ENCODE results near the gene PRKAG2.
"Not testable (repeated sequence)": the region's sequence is repeated elsewhere in the genome, so short reads cannot be mapped to it uniquely, and the experiment has no call there.

The PRKAG2 gene

GRCh38 chr7:151914051-151914450 lies 37.1 kb upstream of the PRKAG2 start:
- Histone ChIP-seq H3K4ac (ENCODE audit: low read length) (no peak overlapping the region), H3K36me3 (replicated peaks in 1 of 2; ENCODE audit: control insufficient read depth in 2 of 2, insufficient read depth in 2 of 2, low read length in 2 of 2) (no peaks in the 10 kb centered on the region), H3K4me3 (ENCODE audit: low read length in 2 of 2) (no peak overlapping the region), H3K79me1 (ENCODE audit: low read depth, low read length) (no peaks in the 10 kb centered on the region), H3K4me2 (ENCODE audit: insufficient read depth, low read length, poor library complexity, severe bottlenecking) (no peak overlapping the region), H4K8ac (ENCODE audit: low read depth, low read length) (no peak overlapping the region), H3K27me3 (ENCODE audit: control insufficient read depth in 3 of 3, insufficient read depth in 3 of 3, low read depth in 1 of 3, low read length in 3 of 3) (no peaks in the 10 kb centered on the region), H3K14ac (ENCODE audit: low read length) (no peak overlapping the region), H3K9ac (ENCODE audit: low read depth, low read length, poor library complexity) (no peak overlapping the region), H3K27ac (replicated peaks; ENCODE audit: low read length) (no peak overlapping the region), H3K4me1 (ENCODE audit: control insufficient read depth in 2 of 2, insufficient read depth in 1 of 2, low read depth in 1 of 2, low read length in 2 of 2) (no peaks in the 10 kb centered on the region), H2BK120ac (ENCODE audit: low read depth, low read length) (no peak overlapping the region), H2BK15ac (ENCODE audit: low read length) (no peak overlapping the region), H4K91ac (ENCODE audit: low read depth, low read length, poor library complexity) (no peak overlapping the region), H2BK12ac (ENCODE audit: low read length) (no peak overlapping the region), H2AK5ac (ENCODE audit: low read depth, low read length) (no peak overlapping the region), H2AFZ (ENCODE audit: low read length) (no peak overlapping the region), H3K9me3 (replicated peaks in 1 of 2; ENCODE audit: control insufficient read depth in 2 of 2, insufficient read depth in 1 of 2, low read depth in 1 of 2, low read length in 2 of 2) (peaks cover 0 to 4% of the 10 kb centered on the region in 2 donors), H3K18ac (ENCODE audit: low read length) (no peak overlapping the region), H2BK5ac (ENCODE audit: low read length) (no peak overlapping the region), H3K23ac (ENCODE audit: low read depth, low read length, poor library complexity) (no peak overlapping the region)
- no CpG with 5 or more reads among the region's 1 CpG for WGBS, 2 donors (ENCODE audit: extremely low coverage in 2 of 2, insufficient read length in 2 of 2, insufficient replicate concordance in 1 of 2)
- no peak for DNase-seq (ENCODE audit: low spot score)

- H3K23ac ChIP-seq (ENCODE audit: low read depth, low read length, poor library complexity); H2AK5ac ChIP-seq (ENCODE audit: low read depth, low read length); DNase-seq (ENCODE audit: low spot score); H3K4me1 ChIP-seq (ENCODE audit: control insufficient read depth in 2 of 2, insufficient read depth in 1 of 2, low read depth in 1 of 2, low read length in 2 of 2); H4K91ac ChIP-seq (ENCODE audit: low read depth, low read length, poor library complexity); H4K8ac ChIP-seq (ENCODE audit: low read depth, low read length); H3K4me2 ChIP-seq (ENCODE audit: insufficient read depth, low read length, poor library complexity, severe bottlenecking); H3K4me3 ChIP-seq (ENCODE audit: low read length in 2 of 2); H2BK120ac ChIP-seq (ENCODE audit: low read depth, low read length); H2BK15ac ChIP-seq (ENCODE audit: low read length); H2BK12ac ChIP-seq (ENCODE audit: low read length); H3K79me1 ChIP-seq (ENCODE audit: low read depth, low read length); H2BK5ac ChIP-seq (ENCODE audit: low read length); H3K9me3 ChIP-seq (replicated peaks in 1 of 2; ENCODE audit: control insufficient read depth in 2 of 2, insufficient read depth in 1 of 2, low read depth in 1 of 2, low read length in 2 of 2); H3K18ac ChIP-seq (ENCODE audit: low read length); H3K4ac ChIP-seq (ENCODE audit: low read length); H2AFZ ChIP-seq (ENCODE audit: low read length); H3K27me3 ChIP-seq (ENCODE audit: control insufficient read depth in 3 of 3, insufficient read depth in 3 of 3, low read depth in 1 of 3, low read length in 3 of 3); H3K14ac ChIP-seq (ENCODE audit: low read length); H3K27ac ChIP-seq (replicated peaks; ENCODE audit: low read length); H3K36me3 ChIP-seq (replicated peaks in 1 of 2; ENCODE audit: control insufficient read depth in 2 of 2, insufficient read depth in 2 of 2, low read length in 2 of 2); H3K9ac ChIP-seq (ENCODE audit: low read depth, low read length, poor library complexity): not testable (repeated sequence)
- whole genome bisulfite sequencing, 2 donors (ENCODE audit: extremely low coverage in 2 of 2, insufficient read length in 2 of 2, insufficient replicate concordance in 1 of 2): no CpG with 5 or more reads among the region's 3 CpGs
Measured at GRCh38 chr7:151910655-151911054, 33.7 kb upstream of the PRKAG2 start.

- not testable (repeated sequence) for H3K36me3 ChIP-seq (replicated peaks in 1 of 2; ENCODE audit: control insufficient read depth in 2 of 2, insufficient read depth in 2 of 2, low read length in 2 of 2); H2BK12ac ChIP-seq (ENCODE audit: low read length); H3K27me3 ChIP-seq (ENCODE audit: control insufficient read depth in 3 of 3, insufficient read depth in 3 of 3, low read depth in 1 of 3, low read length in 3 of 3); H3K9me3 ChIP-seq (replicated peaks in 1 of 2; ENCODE audit: control insufficient read depth in 2 of 2, insufficient read depth in 1 of 2, low read depth in 1 of 2, low read length in 2 of 2); H3K4ac ChIP-seq (ENCODE audit: low read length); H4K91ac ChIP-seq (ENCODE audit: low read depth, low read length, poor library complexity); H3K18ac ChIP-seq (ENCODE audit: low read length); H4K8ac ChIP-seq (ENCODE audit: low read depth, low read length); DNase-seq (ENCODE audit: low spot score); H3K79me1 ChIP-seq (ENCODE audit: low read depth, low read length); H3K4me2 ChIP-seq (ENCODE audit: insufficient read depth, low read length, poor library complexity, severe bottlenecking); H2BK5ac ChIP-seq (ENCODE audit: low read length); H2BK120ac ChIP-seq (ENCODE audit: low read depth, low read length); H3K9ac ChIP-seq (ENCODE audit: low read depth, low read length, poor library complexity); H2AFZ ChIP-seq (ENCODE audit: low read length); H3K23ac ChIP-seq (ENCODE audit: low read depth, low read length, poor library complexity); H3K27ac ChIP-seq (replicated peaks; ENCODE audit: low read length); H2BK15ac ChIP-seq (ENCODE audit: low read length); H3K4me3 ChIP-seq (ENCODE audit: low read length in 2 of 2); H3K4me1 ChIP-seq (ENCODE audit: control insufficient read depth in 2 of 2, insufficient read depth in 1 of 2, low read depth in 1 of 2, low read length in 2 of 2); H2AK5ac ChIP-seq (ENCODE audit: low read depth, low read length); H3K14ac ChIP-seq (ENCODE audit: low read length)
- no CpG with 5 or more reads among the region's 3 CpGs for WGBS, 2 donors (ENCODE audit: extremely low coverage in 2 of 2, insufficient read length in 2 of 2, insufficient replicate concordance in 1 of 2)
Measured at GRCh38 chr7:151907115-151907514, 30.2 kb upstream of the PRKAG2 start.

GRCh38 chr7:151905766-151906165 lies 28.9 kb upstream of the PRKAG2 start:
- no peaks in the 10 kb centered on the region for H3K36me3 ChIP-seq (replicated peaks in 1 of 2; ENCODE audit: control insufficient read depth in 2 of 2, insufficient read depth in 2 of 2, low read length in 2 of 2)
- no peak overlapping the region for H3K9ac ChIP-seq (ENCODE audit: low read depth, low read length, poor library complexity)
- no peak overlapping the region for H3K23ac ChIP-seq (ENCODE audit: low read depth, low read length, poor library complexity)
- H3K4me3 ChIP-seq (ENCODE audit: low read length in 2 of 2): no peak overlapping the region
- peaks cover 5 to 6% of the 10 kb centered on the region in 2 donors for H3K4me1 ChIP-seq (ENCODE audit: control insufficient read depth in 2 of 2, insufficient read depth in 1 of 2, low read depth in 1 of 2, low read length in 2 of 2)
- H3K18ac ChIP-seq (ENCODE audit: low read length): no peak overlapping the region
- no peak overlapping the region for H3K4me2 ChIP-seq (ENCODE audit: insufficient read depth, low read length, poor library complexity, severe bottlenecking)
- no peak overlapping the region for H3K4ac ChIP-seq (ENCODE audit: low read length)
- DNase-seq (ENCODE audit: low spot score): no peak
- H2BK120ac ChIP-seq (ENCODE audit: low read depth, low read length): no peak overlapping the region
- no peak overlapping the region for H2BK12ac ChIP-seq (ENCODE audit: low read length)
- H4K8ac ChIP-seq (ENCODE audit: low read depth, low read length): no peak overlapping the region
- H3K9me3 ChIP-seq (replicated peaks in 1 of 2; ENCODE audit: control insufficient read depth in 2 of 2, insufficient read depth in 1 of 2, low read depth in 1 of 2, low read length in 2 of 2): no peaks in the 10 kb centered on the region
- no peak overlapping the region for H2BK5ac ChIP-seq (ENCODE audit: low read length)
- no CpG with 5 or more reads among the region's 5 CpGs for WGBS, 2 donors (ENCODE audit: extremely low coverage in 2 of 2, insufficient read length in 2 of 2, insufficient replicate concordance in 1 of 2)
- H4K91ac ChIP-seq (ENCODE audit: low read depth, low read length, poor library complexity): no peak overlapping the region
- no peak overlapping the region for H3K14ac ChIP-seq (ENCODE audit: low read length)
- no peak overlapping the region for H2BK15ac ChIP-seq (ENCODE audit: low read length)
- peaks cover 0 to 7% (median 0%) of the 10 kb centered on the region in 3 experiments for H3K27me3 ChIP-seq (ENCODE audit: control insufficient read depth in 3 of 3, insufficient read depth in 3 of 3, low read depth in 1 of 3, low read length in 3 of 3)
- H2AK5ac ChIP-seq (ENCODE audit: low read depth, low read length): no peak overlapping the region
- no peak overlapping the region for H2AFZ ChIP-seq (ENCODE audit: low read length)
- H3K27ac ChIP-seq (replicated peaks; ENCODE audit: low read length): no peak overlapping the region
- no peaks in the 10 kb centered on the region for H3K79me1 ChIP-seq (ENCODE audit: low read depth, low read length)
